SK-N-SH (cell line): ENCODE data around the gene DDIAS. TPM values are rescaled to one million over a fixed set of nuclear protein-coding genes. Genes with fewer than 3 reads are reported as not detected.

ENCODE experiments used
- CTCF ChIA-PET: fragments of 300-600, 350-600 bp; formaldehyde crosslinking; extraction: SDS; loops from one replicate; lab custom pipeline; 2021; lab: Yijun Ruan, JAX
- POLR2A ChIA-PET: fragments of 350-600 bp; sonication (Branson Sonifier 250); formaldehyde crosslinking; extraction: SDS; loops from one replicate; lab custom pipeline; 2020; ENCODE audit warnings: antibody characterized with exemption, inconsistent platforms; lab: Yijun Ruan, JAX
- DNase-seq: peaks from one replicate; pipeline ENCODE4 v3.0.0; 2012
- H2AFZ ChIP-seq: fragments of 200-600 bp; sonication (generic); 2 replicates; pipeline ENCODE4 v1.8.1; 2016; ENCODE audit warnings: antibody characterized with exemption, mild to moderate bottlenecking, low read depth
- H3F3A ChIP-seq: fragments of 200-600 bp; sonication (generic); replicated peaks from 2 replicates; pipeline ENCODE3; 2016; ENCODE audit warnings: antibody characterized with exemption, mild to moderate bottlenecking; ENCODE audit not compliant: insufficient read depth
- H3K27ac ChIP-seq, 2 experiments: fragments of 200-500 bp in 1 of 2; fragments of 200-600 bp in 1 of 2; sonication (Bioruptor generic) in 1 of 2; sonication (generic), shearing (Covaris generic) in 1 of 2; 2 replicates each; pipeline versions ENCODE4 v1.5.1 to v1.6.1; 2014 to 2016; ENCODE audit warnings: low read depth in 2 of 2, inconsistent platforms in 1 of 2, low read length in 1 of 2, mild to moderate bottlenecking in 1 of 2, mixed read lengths in 1 of 2
- H3K27me3 ChIP-seq: fragments of 200-600 bp; sonication (generic), shearing (Covaris generic); 2 replicates; pipeline ENCODE4 v1.6.1; 2016; ENCODE audit warnings: mixed run types; ENCODE audit not compliant: insufficient read depth
- H3K36me3 ChIP-seq, 2 experiments: fragments of 200-500 bp in 1 of 2; fragments of 200-600 bp in 1 of 2; sonication (Bioruptor generic) in 1 of 2; sonication (generic) in 1 of 2; replicated peaks in 1 of 2; 2 replicates each; pipeline versions ENCODE3 to v1.5.1; 2014 to 2016; ENCODE audit warnings: low read length in 1 of 2, mild to moderate bottlenecking in 1 of 2; ENCODE audit not compliant: insufficient read depth in 2 of 2, control insufficient read depth in 1 of 2
- H3K4me1 ChIP-seq, 2 experiments: fragments of 200-500 bp in 1 of 2; fragments of 200-600 bp in 1 of 2; sonication (Bioruptor generic) in 1 of 2; sonication (generic), shearing (Covaris generic) in 1 of 2; 2 replicates each; pipeline versions ENCODE4 v1.5.1 to v1.6.1; 2014 to 2016; ENCODE audit warnings: low read depth in 1 of 2, low read length in 1 of 2, mixed run types in 1 of 2; ENCODE audit not compliant: insufficient read depth in 2 of 2, control insufficient read depth in 1 of 2
- H3K4me2 ChIP-seq: fragments of 200-600 bp; sonication (generic), shearing (Covaris generic); 2 replicates; pipeline ENCODE4 v1.6.1; 2017; ENCODE audit warnings: mixed run types
- H3K4me3 ChIP-seq, 2 experiments: fragments of 200-500 bp in 1 of 2; fragments of 200-600 bp in 1 of 2; sonication (Bioruptor generic) in 1 of 2; sonication (generic), shearing (Covaris generic) in 1 of 2; 2 replicates each; pipeline versions ENCODE4 v1.5.1 to v1.8.1; 2014 to 2016; ENCODE audit warnings: low read depth in 2 of 2, inconsistent platforms in 1 of 2, low read length in 1 of 2, mild to moderate bottlenecking in 1 of 2, mixed read lengths in 1 of 2, moderate library complexity in 1 of 2
- H3K79me2 ChIP-seq: fragments of 200-600 bp; sonication (generic); 2 replicates; pipeline ENCODE4 v1.8.1; 2017; ENCODE audit warnings: mild to moderate bottlenecking; ENCODE audit not compliant: insufficient read depth
- H3K9ac ChIP-seq: fragments of 200-600 bp; sonication (generic); 2 replicates; pipeline ENCODE4 v1.6.1; 2017; ENCODE audit warnings: mixed run types
- H3K9me2 ChIP-seq: fragments of 200-600 bp; sonication (generic); 2 replicates; pipeline ENCODE4 v1.6.1; 2017; ENCODE audit warnings: mixed run types
- H3K9me3 ChIP-seq: fragments of 200-600 bp; sonication (generic); 2 replicates; pipeline ENCODE4 v1.6.1; 2017; ENCODE audit warnings: mixed run types, mild to moderate bottlenecking, moderate library complexity
- H4K20me1 ChIP-seq: fragments of 200-600 bp; sonication (generic); 2 replicates; pipeline ENCODE4 v1.6.1; 2017; ENCODE audit warnings: mild to moderate bottlenecking, mixed run types; ENCODE audit not compliant: insufficient read depth
- CTCF ChIP-seq: fragments of 200-600 bp; sonication (generic); IDR thresholded peaks from 2 replicates; pipeline ENCODE4 v1.6.1; 2017; ENCODE audit warnings: antibody characterized with exemption, mild to moderate bottlenecking, moderate library complexity
- EP300 ChIP-seq, 2 experiments: IDR thresholded peaks; 2 replicates each; pipeline versions ENCODE4 v1.4.0 to v1.6.1; 2012; ENCODE audit warnings: borderline replicate concordance in 1 of 2, low read depth in 1 of 2, low read length in 1 of 2
- FOXJ3 ChIP-seq: sonication (generic); formaldehyde crosslinking; IDR thresholded peaks from 2 replicates; pipeline ENCODE4 v1.5.1; 2020; ENCODE audit warnings: mild to moderate bottlenecking, missing genetic modification reagents
- MAX ChIP-seq: IDR thresholded peaks from 2 replicates; pipeline ENCODE4 v1.4.0; 2012; ENCODE audit warnings: low read depth
- NFIC ChIP-seq: IDR thresholded peaks from 2 replicates; pipeline ENCODE4 v1.4.0; 2012; ENCODE audit warnings: borderline replicate concordance
- REST ChIP-seq: IDR thresholded peaks from 2 replicates; pipeline ENCODE4 v1.6.1; 2012; ENCODE audit warnings: mild to moderate bottlenecking, low read depth, low read length, moderate library complexity
- RXRA ChIP-seq: IDR thresholded peaks from 2 replicates; pipeline ENCODE4 v1.4.0; 2012; ENCODE audit warnings: low read depth, mild to moderate bottlenecking, borderline replicate concordance
- SMC3 ChIP-seq: IDR thresholded peaks from 2 replicates; pipeline ENCODE4 v1.6.1; 2012; ENCODE audit warnings: low read depth, low read length, improper control_type of control experiment
- YY1 ChIP-seq: IDR thresholded peaks from 2 replicates; pipeline ENCODE4 v1.4.0; 2012; ENCODE audit warnings: low read depth, mild to moderate bottlenecking
- WGBS: methylation state at CpG from one replicate; pipeline ENCODE4 v1.1.6; 2017; ENCODE audit warnings: low lambda C conversion rate; 5-methylcytosine and 5-hydroxymethylcytosine counted together
- polyA plus RNA-seq, 3 experiments: library from polyadenylated mRNA; depleted of rRNA; stranded (reverse); fragments of >200 nt; gene quantifications; 2 replicates each; pipeline ENCODE4 v1.2.3, GENCODE V29; 2012
- TF ChIP-seq, protein P1 (sequence below): fragments of 150-350 bp; IDR thresholded peaks from 2 replicates; pipeline ENCODE4 v1.6.1; 2016; ENCODE audit warnings: mild to moderate bottlenecking, low read depth, low read length
- TF ChIP-seq, protein P2 (sequence below): fragments of 150-350 bp; IDR thresholded peaks from 2 replicates; pipeline ENCODE4 v1.6.1; 2017; ENCODE audit warnings: antibody characterized with exemption, low read length, low read depth, borderline replicate concordance
- TF ChIP-seq, protein P3 (sequence below): IDR thresholded peaks from 2 replicates; pipeline ENCODE4 v1.4.0; 2012; ENCODE audit warnings: low read depth, borderline replicate concordance
- TF ChIP-seq, protein P4 (sequence below): IDR thresholded peaks from 2 replicates; pipeline ENCODE4; 2012

DDIAS gene
- polyA plus RNA-seq, 1 of the 3 experiments (the other 2 are of a cell fraction) = 4.4 TPM

GRCh38 chr11:82857145-82857544, 44.4 kb upstream of the DDIAS start (continued):
- TF ChIP-seq, protein P1, sequence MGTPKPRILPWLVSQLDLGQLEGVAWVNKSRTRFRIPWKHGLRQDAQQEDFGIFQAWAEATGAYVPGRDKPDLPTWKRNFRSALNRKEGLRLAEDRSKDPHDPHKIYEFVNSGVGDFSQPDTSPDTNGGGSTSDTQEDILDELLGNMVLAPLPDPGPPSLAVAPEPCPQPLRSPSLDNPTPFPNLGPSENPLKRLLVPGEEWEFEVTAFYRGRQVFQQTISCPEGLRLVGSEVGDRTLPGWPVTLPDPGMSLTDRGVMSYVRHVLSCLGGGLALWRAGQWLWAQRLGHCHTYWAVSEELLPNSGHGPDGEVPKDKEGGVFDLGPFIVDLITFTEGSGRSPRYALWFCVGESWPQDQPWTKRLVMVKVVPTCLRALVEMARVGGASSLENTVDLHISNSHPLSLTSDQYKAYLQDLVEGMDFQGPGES = no peak
- TF ChIP-seq FOXJ3 (CRISPR knock-in tag) (no peak), SMC3 (no peak), RXRA (no peak), MAX (no peak), NFIC (no peak), REST (no peak)
- TF ChIP-seq, protein P2, sequence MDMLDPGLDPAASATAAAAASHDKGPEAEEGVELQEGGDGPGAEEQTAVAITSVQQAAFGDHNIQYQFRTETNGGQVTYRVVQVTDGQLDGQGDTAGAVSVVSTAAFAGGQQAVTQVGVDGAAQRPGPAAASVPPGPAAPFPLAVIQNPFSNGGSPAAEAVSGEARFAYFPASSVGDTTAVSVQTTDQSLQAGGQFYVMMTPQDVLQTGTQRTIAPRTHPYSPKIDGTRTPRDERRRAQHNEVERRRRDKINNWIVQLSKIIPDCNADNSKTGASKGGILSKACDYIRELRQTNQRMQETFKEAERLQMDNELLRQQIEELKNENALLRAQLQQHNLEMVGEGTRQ = no peak

DNA sequence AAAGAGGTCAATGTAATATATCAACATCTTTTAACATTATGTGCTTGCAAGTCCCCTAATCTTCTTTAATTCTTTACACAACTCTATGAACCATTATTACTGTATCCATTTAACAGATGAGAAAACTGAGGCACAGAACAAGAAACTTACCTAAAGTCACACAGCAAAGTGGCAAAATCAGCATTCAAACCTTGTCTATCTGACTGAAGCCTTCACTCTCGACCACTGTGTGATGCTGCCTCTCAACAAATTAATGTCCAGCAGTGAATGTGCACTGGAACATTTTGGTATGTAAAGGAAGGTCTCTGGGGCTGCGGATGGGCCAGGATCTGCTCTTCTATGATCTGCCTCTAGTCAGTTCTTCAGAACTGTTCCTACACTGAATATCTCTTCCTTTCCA, 43.4 kb upstream of the DDIAS start:
- H3K27me3 ChIP-seq = no peaks in the 10 kb centered on the region
- no peak for DNase-seq
- CTCF ChIA-PET = interaction anchor here (1.8 to 2.0 kb wide), 2 partner anchors 9 to 140 kb away, joined by 8 to 11 read pairs; no protein-coding TSS in a partner anchor
- no peaks in the 10 kb centered on the region for H3K9me2 ChIP-seq
- H3K9me3 ChIP-seq = no peaks in the 10 kb centered on the region
- H3K4me3 ChIP-seq = peak overlapping the region in 1 of 2 experiments; percentile 17; a peak in 1 of 4 replicates
- no peaks in the 10 kb centered on the region for H4K20me1 ChIP-seq
- peak overlapping the region; percentile 64 for H3K4me2 ChIP-seq
- 76% methylated on average over 2 of the region's 2 CpGs for WGBS
- H3K9ac ChIP-seq = peak overlapping the region; percentile 50
- H3K36me3 ChIP-seq = no peaks in the 10 kb centered on the region
- POLR2A ChIA-PET = interaction anchor here (1.0 kb wide), 1 partner anchor 43 kb away, joined by 3 read pairs; the partner anchor contains the start of gene DDIAS
- TF ChIP-seq, protein P3, sequence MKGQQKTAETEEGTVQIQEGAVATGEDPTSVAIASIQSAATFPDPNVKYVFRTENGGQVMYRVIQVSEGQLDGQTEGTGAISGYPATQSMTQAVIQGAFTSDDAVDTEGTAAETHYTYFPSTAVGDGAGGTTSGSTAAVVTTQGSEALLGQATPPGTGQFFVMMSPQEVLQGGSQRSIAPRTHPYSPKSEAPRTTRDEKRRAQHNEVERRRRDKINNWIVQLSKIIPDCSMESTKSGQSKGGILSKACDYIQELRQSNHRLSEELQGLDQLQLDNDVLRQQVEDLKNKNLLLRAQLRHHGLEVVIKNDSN = no peak
- TF ChIP-seq EP300 (IDR thresholded peaks at IDR 0.05; ENCODE audit: borderline replicate concordance in 1 of 2, low read depth in 1 of 2, low read length in 1 of 2) = no peak
- TF ChIP-seq YY1 = no peak
- TF ChIP-seq CTCF = peak; percentile 15; the same call in 1 of the 2 replicates
- TF ChIP-seq, protein P4, sequence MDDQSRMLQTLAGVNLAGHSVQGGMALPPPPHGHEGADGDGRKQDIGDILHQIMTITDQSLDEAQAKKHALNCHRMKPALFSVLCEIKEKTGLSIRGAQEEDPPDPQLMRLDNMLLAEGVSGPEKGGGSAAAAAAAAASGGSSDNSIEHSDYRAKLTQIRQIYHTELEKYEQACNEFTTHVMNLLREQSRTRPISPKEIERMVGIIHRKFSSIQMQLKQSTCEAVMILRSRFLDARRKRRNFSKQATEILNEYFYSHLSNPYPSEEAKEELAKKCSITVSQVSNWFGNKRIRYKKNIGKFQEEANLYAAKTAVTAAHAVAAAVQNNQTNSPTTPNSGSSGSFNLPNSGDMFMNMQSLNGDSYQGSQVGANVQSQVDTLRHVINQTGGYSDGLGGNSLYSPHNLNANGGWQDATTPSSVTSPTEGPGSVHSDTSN = no peak
- H3F3A ChIP-seq = peaks cover 24% of the 10 kb centered on the region
- peaks cover 10 to 19% of the 10 kb centered on the region in 2 experiments; a peak in 3 of 4 replicates for H3K4me1 ChIP-seq
- H2AFZ ChIP-seq = peak overlapping the region; percentile 23; the same call in 1 of the 2 replicates
- peak overlapping the region; percentile 67 to 81; a peak in 3 of 4 replicates for H3K27ac ChIP-seq
- peaks cover 7% of the 10 kb centered on the region; the same call in 1 of the 2 replicates for H3K79me2 ChIP-seq
